CD4-positive, CD25-positive, alpha-beta regulatory T cell (primary cell): ENCODE data around the gene TRIM38. TPM values are rescaled to one million over a fixed set of nuclear protein-coding genes. Genes with fewer than 3 reads are reported as not detected.
A peak's percentile ranks its signal among the peaks of the same experiment; 100 is the strongest.

ENCODE experiments used
- ATAC-seq, 2 donors: fragments of 150-1000 bp; cut with Tn5 transposase; one replicate each; pipeline ENCODE4 v1.10.0; 2021; ENCODE audit warnings: low read depth in 2 of 2, moderate number of reproducible peaks in 2 of 2, moderate library complexity in 1 of 2
- DNase-seq, 3 donors: peaks; one replicate each; pipeline versions ENCODE4 v3.0.0 to v3.0.0-alpha.2; 2012 to 2022; ENCODE audit warnings: mixed read lengths in 1 of 3
- H3K27ac ChIP-seq: one replicate; pipeline ENCODE4 v1.7.0; 2013; ENCODE audit warnings: mild to moderate bottlenecking, low read length; ENCODE audit not compliant: insufficient read depth, poor library complexity, severe bottlenecking
- H3K27me3 ChIP-seq: one replicate; pipeline ENCODE4 v1.7.0; 2013; ENCODE audit warnings: low read length; ENCODE audit not compliant: control insufficient read depth, insufficient read depth
- H3K36me3 ChIP-seq: one replicate; pipeline ENCODE4 v1.7.0; 2013; ENCODE audit warnings: mild to moderate bottlenecking, low read length, moderate library complexity; ENCODE audit not compliant: control insufficient read depth, insufficient read depth
- H3K4me1 ChIP-seq: 2 replicates; pipeline ENCODE4 v1.7.0; 2013; ENCODE audit warnings: mild to moderate bottlenecking, low read length; ENCODE audit not compliant: insufficient read depth, control insufficient read depth, poor library complexity, severe bottlenecking
- H3K4me3 ChIP-seq: one replicate; pipeline ENCODE4 v1.7.0; 2013; ENCODE audit warnings: low read depth, mild to moderate bottlenecking, low read length, moderate library complexity
- H3K9me3 ChIP-seq, 2 experiments: 1 replicate in 1 of 2; 2 replicates in 1 of 2; pipeline ENCODE4 v1.7.0; 2013; ENCODE audit warnings: low read length in 2 of 2, mild to moderate bottlenecking in 1 of 2, moderate library complexity in 1 of 2; ENCODE audit not compliant: control insufficient read depth in 2 of 2
- H3K27ac Mint-ChIP-seq, 3 donors: one replicate each; pipeline ENCODE4 v1.8.0; 2020 to 2022; ENCODE audit warnings: mild to moderate bottlenecking in 3 of 3, mixed read lengths in 3 of 3, moderate library complexity in 2 of 3
- H3K27me3 Mint-ChIP-seq: one replicate; pipeline ENCODE4 v1.8.0; 2022; ENCODE audit warnings: mild to moderate bottlenecking, mixed read lengths
- H3K36me3 Mint-ChIP-seq: one replicate; pipeline ENCODE4 v1.8.0; 2020; ENCODE audit warnings: mixed read lengths
- H3K4me1 Mint-ChIP-seq, 4 donors: one replicate each; pipeline ENCODE4 v1.8.0; 2020 to 2022; ENCODE audit warnings: mixed read lengths in 4 of 4, mild to moderate bottlenecking in 1 of 4
- H3K4me3 Mint-ChIP-seq, 4 donors: one replicate each; pipeline ENCODE4 v1.8.0; 2020 to 2022; ENCODE audit warnings: mild to moderate bottlenecking in 4 of 4, mixed read lengths in 4 of 4, moderate library complexity in 3 of 4
- H3K9me3 Mint-ChIP-seq, 7 donors: one replicate each; pipeline ENCODE4 v1.8.0; 2020 to 2022; ENCODE audit warnings: mixed read lengths in 7 of 7, mild to moderate bottlenecking in 3 of 7, moderate library complexity in 2 of 7
- polyA plus RNA-seq, 4 donors: library from polyadenylated mRNA; unstranded; fragments of 300-500 nt; fragmentation: Illumina TruSeq; gene quantifications; one replicate each; pipeline ENCODE4 v1.2.3, GENCODE V29; 2021
- total RNA-seq: library from RNA; stranded (reverse); gene quantifications from one replicate; pipeline ENCODE4 v1.2.3, GENCODE V29; 2022

Gene TRIM38
- total and polyA plus RNA-seq, 5 donors from 2014 or later, result 6.6 to 22.9 (median 8.9) TPM

GRCh38 chr6:25951296-25952032, 11.1 kb upstream of the TRIM38 start:
- H3K27ac ChIP-seq, result no peak overlapping the region
- no peak for ATAC-seq
- DNase-seq, result no peak
- Mint-ChIP-seq H3K9me3 (peaks cover 0 to 2% (median 0%) of the 10 kb centered on the region in 7 donors), H3K27ac (peak overlapping the region in 1 of 3 donors; percentile 38), H3K36me3 (no peaks in the 10 kb centered on the region), H3K4me1 (peaks cover 1 to 8% (median 2%) of the 10 kb centered on the region in 4 donors), H3K27me3 (peaks cover 7% of the 10 kb centered on the region), H3K4me3 (no peak overlapping the region)
- peaks cover 2% of the 10 kb centered on the region for H3K27me3 ChIP-seq
- no peaks in the 10 kb centered on the region for H3K9me3 ChIP-seq
- H3K36me3 ChIP-seq, result no peaks in the 10 kb centered on the region
- no peaks in the 10 kb centered on the region for H3K4me1 ChIP-seq
- no peak overlapping the region for H3K4me3 ChIP-seq

GRCh38 chr6:25952535-25952934, 10.1 kb upstream of the TRIM38 start:
- H3K4me1 Mint-ChIP-seq, result no peaks in the 10 kb centered on the region
- ATAC-seq (no peak), DNase-seq (no peak)
- H3K27ac Mint-ChIP-seq, result no peak overlapping the region
- no peak overlapping the region for H3K4me3 ChIP-seq
- H3K27me3 Mint-ChIP-seq, result peaks cover 10% of the 10 kb centered on the region
- H3K4me1 ChIP-seq, result no peaks in the 10 kb centered on the region
- no peaks in the 10 kb centered on the region for H3K9me3 ChIP-seq
- H3K27ac ChIP-seq, result no peak overlapping the region
- H3K9me3 Mint-ChIP-seq, result peaks cover 0 to 2% (median 0%) of the 10 kb centered on the region in 7 donors
- H3K36me3 Mint-ChIP-seq, result no peaks in the 10 kb centered on the region
- peaks cover 2% of the 10 kb centered on the region for H3K27me3 ChIP-seq
- no peak overlapping the region for H3K4me3 Mint-ChIP-seq
- H3K36me3 ChIP-seq, result no peaks in the 10 kb centered on the region

GRCh38 chr6:25953733-25954132, 8.9 kb upstream of the TRIM38 start:
- Histone ChIP-seq H3K27me3 (peaks cover 2% of the 10 kb centered on the region), H3K4me3 (no peak overlapping the region), H3K27ac (no peak overlapping the region), H3K4me1 (peaks cover 2% of the 10 kb centered on the region), H3K36me3 (no peaks in the 10 kb centered on the region), H3K9me3 (no peaks in the 10 kb centered on the region)
- Mint-ChIP-seq H3K4me1 (peaks cover 0 to 6% (median 3%) of the 10 kb centered on the region in 4 donors), H3K27me3 (peaks cover 16% of the 10 kb centered on the region), H3K9me3 (peaks cover 0 to 2% (median 0%) of the 10 kb centered on the region in 7 donors), H3K27ac (no peak overlapping the region), H3K4me3 (no peak overlapping the region), H3K36me3 (no peaks in the 10 kb centered on the region)
- no peak for DNase-seq
- ATAC-seq, result no peak

GRCh38 chr6:25954756-25955155, 7.8 kb upstream of the TRIM38 start:
- DNase-seq (no peak), ATAC-seq (no peak)
- H3K27ac Mint-ChIP-seq, result no peak overlapping the region
- H3K4me3 Mint-ChIP-seq, result no peak overlapping the region
- H3K27me3 ChIP-seq, result peaks cover 2% of the 10 kb centered on the region
- H3K27me3 Mint-ChIP-seq, result peaks cover 16% of the 10 kb centered on the region
- H3K4me1 Mint-ChIP-seq, result peaks cover 0 to 15% (median 10%) of the 10 kb centered on the region in 4 donors
- no peaks in the 10 kb centered on the region for H3K36me3 ChIP-seq
- H3K4me3 ChIP-seq, result no peak overlapping the region
- no peaks in the 10 kb centered on the region for H3K9me3 ChIP-seq
- peaks cover 5% of the 10 kb centered on the region for H3K4me1 ChIP-seq
- no peaks in the 10 kb centered on the region for H3K36me3 Mint-ChIP-seq
- peaks cover 0 to 3% (median 0%) of the 10 kb centered on the region in 7 donors for H3K9me3 Mint-ChIP-seq
- no peak overlapping the region for H3K27ac ChIP-seq

- Histone ChIP-seq H3K9me3 (no peaks in the 10 kb centered on the region), H3K4me1 (peaks cover 11% of the 10 kb centered on the region), H3K27ac (no peak overlapping the region), H3K4me3 (no peak overlapping the region), H3K36me3 (no peaks in the 10 kb centered on the region), H3K27me3 (peaks cover 2% of the 10 kb centered on the region)
- DNase-seq (no peak), ATAC-seq (no peak)
- no peaks in the 10 kb centered on the region for H3K36me3 Mint-ChIP-seq
- H3K9me3 Mint-ChIP-seq, result peaks cover 0 to 3% (median 0%) of the 10 kb centered on the region in 7 donors
- H3K4me1 Mint-ChIP-seq, result peaks cover 0 to 29% (median 19%) of the 10 kb centered on the region in 4 donors
- peaks cover 16% of the 10 kb centered on the region for H3K27me3 Mint-ChIP-seq
- H3K27ac Mint-ChIP-seq, result no peak overlapping the region
- H3K4me3 Mint-ChIP-seq, result no peak overlapping the region
Measured at GRCh38 chr6:25956226-25956625, 6.4 kb upstream of the TRIM38 start.

- Histone ChIP-seq H3K4me1 (peaks cover 23% of the 10 kb centered on the region), H3K36me3 (no peaks in the 10 kb centered on the region), H3K27ac (no peak overlapping the region), H3K4me3 (peak overlapping the region; percentile 39), H3K9me3 (no peaks in the 10 kb centered on the region), H3K27me3 (peaks cover 2% of the 10 kb centered on the region)
- DNase-seq (no peak), ATAC-seq (no peak)
- Mint-ChIP-seq H3K4me1 (peaks cover 0 to 48% (median 34%) of the 10 kb centered on the region in 4 donors), H3K9me3 (peaks cover 0 to 3% (median 0%) of the 10 kb centered on the region in 7 donors), H3K36me3 (no peaks in the 10 kb centered on the region), H3K27me3 (peaks cover 10% of the 10 kb centered on the region), H3K27ac (peak overlapping the region in 2 of 3 donors; percentile 89 to 97), H3K4me3 (peak overlapping the region in 3 of 4 donors; percentile 53 to 63 (median 61))
Measured at GRCh38 chr6:25958700-25959162, 3.9 kb upstream of the TRIM38 start.

GRCh38 chr6:25959890-25960536, 2.6 kb upstream of the TRIM38 start:
- peak overlapping the region in 2 of 4 donors; percentile 44 to 95 for H3K4me3 Mint-ChIP-seq
- peaks cover 4% of the 10 kb centered on the region for H3K36me3 Mint-ChIP-seq
- peak overlapping the region; percentile 54 to 97 (median 82) for H3K27ac Mint-ChIP-seq
- DNase-seq (no peak), ATAC-seq (no peak)
- peaks cover 36% of the 10 kb centered on the region for H3K4me1 ChIP-seq
- H3K4me1 Mint-ChIP-seq, result peaks cover 0 to 59% (median 43%) of the 10 kb centered on the region in 4 donors
- peaks cover 2% of the 10 kb centered on the region for H3K36me3 ChIP-seq
- no peaks in the 10 kb centered on the region for H3K9me3 ChIP-seq
- no peaks in the 10 kb centered on the region for H3K27me3 ChIP-seq
- H3K9me3 Mint-ChIP-seq, result peaks cover 0 to 3% (median 0%) of the 10 kb centered on the region in 7 donors
- peaks cover 10% of the 10 kb centered on the region for H3K27me3 Mint-ChIP-seq
- H3K4me3 ChIP-seq, result peak overlapping the region; percentile 2
- H3K27ac ChIP-seq, result no peak overlapping the region
